ENCODE results near the gene MECR.

The MECR gene
- total RNA-seq = 3.3 to 6.8 (median 4.3) reads per million in 3 donors

GRCh38 chr1:29230553-29231378, at the start of gene MECR:
TSS of gene MECR (minus strand) at chr1:29230934. CDS start at chr1:29230906, 28 bp downstream.
- Histone ChIP-seq H3K36me3 (ENCODE audit: control insufficient read depth, insufficient read depth, low read length) (no peaks in the 10 kb centered on the region), H3K27ac (ENCODE audit: insufficient read depth, low read length, poor library complexity, severe bottlenecking) (peak within 1 kb of the TSS; percentile 49), H3K4me1 (ENCODE audit: control insufficient read depth, insufficient read depth, low read length, poor library complexity, severe bottlenecking) (peaks cover 12% of the 10 kb centered on the region), H3K9me3 (ENCODE audit: control insufficient read depth, low read length) (no peaks in the 10 kb centered on the region), H3K27me3 (replicated peaks; ENCODE audit: control insufficient read depth, insufficient read depth, low read length, poor library complexity, severe bottlenecking) (no peaks in the 10 kb centered on the region), H3K4me3 (ENCODE audit: insufficient read depth, low read depth, low read length, poor library complexity, severe bottlenecking) (peak within 1 kb of the TSS; percentile 91)
- DNase-seq = peak; percentile 89 to 90 (median 90)

GRCh38 chr1:29279951-29280391, 49.2 kb upstream of the MECR start:
- DNase-seq = no peak
- Histone ChIP-seq H3K9me3 (ENCODE audit: control insufficient read depth, low read length) (no peaks in the 10 kb centered on the region), H3K4me1 (ENCODE audit: control insufficient read depth, insufficient read depth, low read length, poor library complexity, severe bottlenecking) (no peaks in the 10 kb centered on the region), H3K4me3 (ENCODE audit: insufficient read depth, low read depth, low read length, poor library complexity, severe bottlenecking) (no peak overlapping the region), H3K36me3 (ENCODE audit: control insufficient read depth, insufficient read depth, low read length) (no peaks in the 10 kb centered on the region), H3K27me3 (replicated peaks; ENCODE audit: control insufficient read depth, insufficient read depth, low read length, poor library complexity, severe bottlenecking) (peaks cover 3% of the 10 kb centered on the region), H3K27ac (ENCODE audit: insufficient read depth, low read length, poor library complexity, severe bottlenecking) (no peak overlapping the region)

GRCh38 chr1:29279406-29279805, 48.7 kb upstream of the MECR start:
- Histone ChIP-seq H3K9me3 (ENCODE audit: control insufficient read depth, low read length) (no peaks in the 10 kb centered on the region), H3K36me3 (ENCODE audit: control insufficient read depth, insufficient read depth, low read length) (no peaks in the 10 kb centered on the region), H3K4me3 (ENCODE audit: insufficient read depth, low read depth, low read length, poor library complexity, severe bottlenecking) (no peak overlapping the region), H3K27ac (ENCODE audit: insufficient read depth, low read length, poor library complexity, severe bottlenecking) (no peak overlapping the region), H3K4me1 (ENCODE audit: control insufficient read depth, insufficient read depth, low read length, poor library complexity, severe bottlenecking) (no peaks in the 10 kb centered on the region), H3K27me3 (replicated peaks; ENCODE audit: control insufficient read depth, insufficient read depth, low read length, poor library complexity, severe bottlenecking) (peaks cover 3% of the 10 kb centered on the region)
- DNase-seq = no peak

- Histone ChIP-seq H3K27ac (ENCODE audit: insufficient read depth, low read length, poor library complexity, severe bottlenecking) (no peak overlapping the region), H3K27me3 (replicated peaks; ENCODE audit: control insufficient read depth, insufficient read depth, low read length, poor library complexity, severe bottlenecking) (peaks cover 3% of the 10 kb centered on the region), H3K4me1 (ENCODE audit: control insufficient read depth, insufficient read depth, low read length, poor library complexity, severe bottlenecking) (no peaks in the 10 kb centered on the region), H3K9me3 (ENCODE audit: control insufficient read depth, low read length) (no peaks in the 10 kb centered on the region), H3K4me3 (ENCODE audit: insufficient read depth, low read depth, low read length, poor library complexity, severe bottlenecking) (no peak overlapping the region), H3K36me3 (ENCODE audit: control insufficient read depth, insufficient read depth, low read length) (no peaks in the 10 kb centered on the region)
- DNase-seq = no peak
Observed at GRCh38 chr1:29278124-29278523, 47.4 kb upstream of the MECR start.

- Histone ChIP-seq H3K4me1 (ENCODE audit: control insufficient read depth, insufficient read depth, low read length, poor library complexity, severe bottlenecking) (no peaks in the 10 kb centered on the region), H3K36me3 (ENCODE audit: control insufficient read depth, insufficient read depth, low read length) (no peaks in the 10 kb centered on the region), H3K4me3 (ENCODE audit: insufficient read depth, low read depth, low read length, poor library complexity, severe bottlenecking) (no peak overlapping the region), H3K27ac (ENCODE audit: insufficient read depth, low read length, poor library complexity, severe bottlenecking) (no peak overlapping the region), H3K27me3 (replicated peaks; ENCODE audit: control insufficient read depth, insufficient read depth, low read length, poor library complexity, severe bottlenecking) (peaks cover 3% of the 10 kb centered on the region), H3K9me3 (ENCODE audit: control insufficient read depth, low read length) (no peaks in the 10 kb centered on the region)
- no peak for DNase-seq
Observed at GRCh38 chr1:29275435-29275834, 44.7 kb upstream of the MECR start.

- no peak overlapping the region for H3K27ac ChIP-seq (ENCODE audit: insufficient read depth, low read length, poor library complexity, severe bottlenecking)
- no peaks in the 10 kb centered on the region for H3K9me3 ChIP-seq (ENCODE audit: control insufficient read depth, low read length)
- no peaks in the 10 kb centered on the region for H3K27me3 ChIP-seq (replicated peaks; ENCODE audit: control insufficient read depth, insufficient read depth, low read length, poor library complexity, severe bottlenecking)
- H3K4me1 ChIP-seq (ENCODE audit: control insufficient read depth, insufficient read depth, low read length, poor library complexity, severe bottlenecking) = no peaks in the 10 kb centered on the region
- no peak overlapping the region for H3K4me3 ChIP-seq (ENCODE audit: insufficient read depth, low read depth, low read length, poor library complexity, severe bottlenecking)
- no peak for DNase-seq
- no peaks in the 10 kb centered on the region for H3K36me3 ChIP-seq (ENCODE audit: control insufficient read depth, insufficient read depth, low read length)
Observed at GRCh38 chr1:29272147-29272907, 41.6 kb upstream of the MECR start.

- Histone ChIP-seq H3K4me3 (ENCODE audit: insufficient read depth, low read depth, low read length, poor library complexity, severe bottlenecking) (no peak overlapping the region), H3K4me1 (ENCODE audit: control insufficient read depth, insufficient read depth, low read length, poor library complexity, severe bottlenecking) (no peaks in the 10 kb centered on the region), H3K27ac (ENCODE audit: insufficient read depth, low read length, poor library complexity, severe bottlenecking) (no peak overlapping the region), H3K27me3 (replicated peaks; ENCODE audit: control insufficient read depth, insufficient read depth, low read length, poor library complexity, severe bottlenecking) (no peaks in the 10 kb centered on the region), H3K9me3 (ENCODE audit: control insufficient read depth, low read length) (no peaks in the 10 kb centered on the region), H3K36me3 (ENCODE audit: control insufficient read depth, insufficient read depth, low read length) (no peaks in the 10 kb centered on the region)
- DNase-seq = no peak
Observed at GRCh38 chr1:29271724-29272123, 41.0 kb upstream of the MECR start.

GRCh38 chr1:29270929-29271521, 40.3 kb upstream of the MECR start:
- no peaks in the 10 kb centered on the region for H3K4me1 ChIP-seq (ENCODE audit: control insufficient read depth, insufficient read depth, low read length, poor library complexity, severe bottlenecking)
- no peaks in the 10 kb centered on the region for H3K9me3 ChIP-seq (ENCODE audit: control insufficient read depth, low read length)
- no peaks in the 10 kb centered on the region for H3K27me3 ChIP-seq (replicated peaks; ENCODE audit: control insufficient read depth, insufficient read depth, low read length, poor library complexity, severe bottlenecking)
- DNase-seq = no peak
- no peak overlapping the region for H3K4me3 ChIP-seq (ENCODE audit: insufficient read depth, low read depth, low read length, poor library complexity, severe bottlenecking)
- H3K36me3 ChIP-seq (ENCODE audit: control insufficient read depth, insufficient read depth, low read length) = no peaks in the 10 kb centered on the region
- no peak overlapping the region for H3K27ac ChIP-seq (ENCODE audit: insufficient read depth, low read length, poor library complexity, severe bottlenecking)

- H3K36me3 ChIP-seq (ENCODE audit: control insufficient read depth, insufficient read depth, low read length) = no peaks in the 10 kb centered on the region
- no peaks in the 10 kb centered on the region for H3K4me1 ChIP-seq (ENCODE audit: control insufficient read depth, insufficient read depth, low read length, poor library complexity, severe bottlenecking)
- no peaks in the 10 kb centered on the region for H3K27me3 ChIP-seq (replicated peaks; ENCODE audit: control insufficient read depth, insufficient read depth, low read length, poor library complexity, severe bottlenecking)
- H3K4me3 ChIP-seq (ENCODE audit: insufficient read depth, low read depth, low read length, poor library complexity, severe bottlenecking) = no peak overlapping the region
- no peak overlapping the region for H3K27ac ChIP-seq (ENCODE audit: insufficient read depth, low read length, poor library complexity, severe bottlenecking)
- no peak for DNase-seq
- H3K9me3 ChIP-seq (ENCODE audit: control insufficient read depth, low read length) = no peaks in the 10 kb centered on the region
Observed at GRCh38 chr1:29269382-29269781, 38.6 kb upstream of the MECR start.

Measured in effector memory CD4-positive, alpha-beta T cell (primary cell).